Embryonic facial prominence (tissue), 1 donor: ENCODE measurements around the gene CHST2.
A peak's percentile ranks its signal among the peaks of the same experiment; 100 is the strongest.

Source experiments
- DNase-seq: peaks from one replicate; pipeline ENCODE4 v3.0.0-alpha.2; 2016; ENCODE audit errors: extremely low spot score

Gene CHST2

DNA sequence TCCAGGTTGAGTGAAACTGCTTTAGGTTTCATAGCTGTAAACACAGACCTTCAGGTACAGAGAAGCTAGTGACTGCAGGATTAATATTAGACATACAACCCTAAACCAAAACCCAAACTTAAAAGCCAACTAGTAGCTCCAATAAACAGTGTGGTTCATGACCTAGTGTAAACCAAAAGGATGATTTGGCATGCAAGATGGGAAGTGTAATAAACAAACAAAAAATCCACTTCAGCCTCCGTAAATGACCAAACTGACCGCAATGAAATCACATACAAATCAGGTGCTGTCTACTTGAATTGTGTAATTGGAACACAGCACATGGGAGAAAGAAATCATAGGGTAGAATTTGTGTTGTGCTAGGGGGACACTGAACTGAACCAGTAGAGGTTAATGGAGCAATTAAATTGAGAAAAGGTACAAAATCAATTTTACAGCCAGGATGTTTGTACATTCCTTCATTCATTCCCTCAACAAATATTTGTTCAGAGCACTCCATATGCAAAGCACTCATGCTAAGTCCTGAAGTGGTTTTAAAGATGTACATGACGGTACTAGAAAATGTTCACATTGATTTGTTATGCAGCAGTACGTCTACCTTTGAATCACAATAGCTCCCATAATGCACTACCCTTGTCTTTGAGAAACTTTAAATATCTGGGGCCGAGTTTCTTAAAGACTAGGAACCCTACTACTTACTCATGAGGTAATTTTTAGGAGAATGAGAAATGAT lies 21.4 kb upstream of the CHST2 start:
- DNase-seq = no peak

DNA sequence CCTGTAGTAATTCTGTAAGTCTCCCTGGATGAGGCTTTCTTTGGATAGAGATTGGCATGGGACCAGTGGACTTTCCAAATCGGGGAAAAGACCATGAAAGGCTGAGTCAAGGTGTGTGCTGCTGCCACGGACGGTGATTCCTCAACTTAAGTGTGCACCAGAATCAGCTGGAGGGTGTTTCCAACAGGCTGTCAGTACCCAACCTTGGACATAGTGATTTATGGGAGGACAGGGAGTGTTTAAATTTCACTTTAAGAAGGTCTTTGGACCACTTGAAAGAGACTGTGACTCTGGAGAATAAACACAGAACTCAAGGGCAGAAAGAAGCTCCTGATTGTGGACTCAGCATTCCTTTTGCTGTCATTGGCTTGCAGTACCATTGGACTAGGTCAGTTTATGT lies 20.4 kb upstream of the CHST2 start:
- no peak for DNase-seq

DNA sequence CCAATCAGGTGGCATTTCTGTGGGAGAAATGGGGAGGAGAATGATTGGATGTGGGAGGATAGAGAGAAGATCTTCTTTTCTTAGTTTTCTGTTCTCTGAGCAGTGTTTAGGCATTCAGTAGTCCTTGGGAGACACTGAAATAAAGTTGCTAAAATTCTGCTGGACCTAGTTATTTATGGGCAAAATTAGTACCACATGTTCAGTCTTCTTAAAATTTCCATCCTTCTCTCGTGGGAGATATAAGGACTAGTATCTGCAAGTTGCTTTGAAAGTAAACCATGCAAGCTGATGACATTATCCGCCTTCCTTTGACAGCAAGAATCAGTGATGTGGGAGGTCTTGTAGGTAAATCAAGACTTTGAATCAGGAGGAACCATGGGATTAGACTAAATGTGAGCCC lies 19.9 kb upstream of the CHST2 start:
- DNase-seq = no peak

DNA sequence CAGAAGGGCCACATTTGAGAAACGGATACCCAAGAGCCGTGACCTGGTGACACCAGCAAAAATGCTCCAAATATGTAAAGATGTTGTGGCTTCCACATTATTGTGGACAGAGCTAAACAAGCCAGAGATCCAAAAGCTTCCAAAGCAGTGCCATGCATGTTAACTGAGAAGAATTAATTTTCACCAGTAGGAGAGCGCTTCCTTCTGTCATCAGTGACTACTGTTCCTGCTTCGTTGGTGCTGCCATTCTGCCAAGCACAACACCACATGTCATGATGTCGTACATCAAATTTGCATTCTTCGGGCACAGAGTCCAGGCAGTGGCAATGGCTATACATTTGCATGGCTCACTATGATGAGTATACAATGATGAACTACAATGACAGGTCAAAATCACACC lies 19.1 kb upstream of the CHST2 start:
- no peak for DNase-seq

DNA sequence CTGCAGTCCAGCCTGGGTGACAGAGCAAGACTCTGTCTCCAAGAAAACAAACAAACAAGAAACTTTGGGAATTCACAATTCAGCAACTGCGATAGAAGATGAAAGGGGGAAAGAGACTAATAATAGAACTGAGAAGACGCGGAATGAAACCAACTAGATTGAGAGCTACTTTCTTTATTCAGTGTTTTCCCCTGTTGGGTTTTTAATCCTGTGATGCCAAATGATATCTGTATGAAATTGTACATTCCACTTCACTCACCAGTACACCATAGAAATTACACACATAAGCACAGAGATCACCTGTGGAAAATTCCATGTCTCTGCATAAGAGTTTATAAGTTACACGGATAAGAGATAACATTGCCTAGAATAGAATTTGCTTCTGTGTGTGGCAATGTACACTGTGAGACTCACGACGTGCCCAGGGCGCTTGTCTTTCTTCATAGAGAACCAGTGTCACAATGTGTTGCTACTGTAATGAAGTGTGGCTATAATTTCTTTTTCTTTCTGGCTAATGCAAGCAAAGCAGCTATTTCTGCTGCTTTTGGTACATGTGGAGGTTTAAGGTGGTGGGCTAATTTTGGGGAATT lies 17.7 kb upstream of the CHST2 start:
- no peak for DNase-seq

DNA sequence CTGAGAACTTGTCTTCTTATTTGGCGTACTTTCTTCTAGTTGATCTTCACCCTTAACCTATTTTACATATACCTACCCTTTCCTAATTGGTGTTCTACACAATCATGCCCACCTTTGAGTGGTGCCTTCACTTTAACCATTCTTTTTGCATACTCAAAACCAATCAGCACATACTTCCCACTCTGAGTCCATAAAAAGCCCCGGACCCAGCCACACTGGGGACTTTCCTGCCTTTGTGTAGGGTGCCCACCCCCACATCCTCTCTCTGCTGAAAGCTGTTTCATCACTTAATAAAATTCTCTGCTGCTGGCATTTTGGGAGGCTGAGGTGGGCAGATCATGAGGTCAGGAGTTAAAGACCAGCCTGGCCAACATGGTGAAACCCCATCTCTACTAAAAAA lies 15.9 kb upstream of the CHST2 start:
- DNase-seq = no peak

DNA sequence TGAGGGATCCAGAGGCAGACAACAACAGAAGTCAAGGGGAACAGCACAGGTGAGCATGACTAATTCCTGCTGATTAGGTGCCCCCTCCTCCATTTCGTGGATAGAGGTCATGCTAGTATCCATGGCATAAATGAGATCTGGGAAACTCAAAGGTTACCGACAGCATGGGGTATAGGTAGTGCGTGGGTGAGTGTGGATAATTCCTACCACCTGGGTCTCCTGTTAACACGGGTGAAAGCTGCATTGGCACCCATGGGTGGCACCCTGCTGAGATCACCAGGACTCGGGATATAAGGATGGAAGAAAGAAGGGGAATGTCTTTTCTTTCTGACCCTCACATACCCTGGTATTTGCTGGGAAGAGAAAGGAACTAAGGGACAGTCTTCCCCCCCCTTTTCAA lies 14.4 kb upstream of the CHST2 start:
- no peak for DNase-seq

DNA sequence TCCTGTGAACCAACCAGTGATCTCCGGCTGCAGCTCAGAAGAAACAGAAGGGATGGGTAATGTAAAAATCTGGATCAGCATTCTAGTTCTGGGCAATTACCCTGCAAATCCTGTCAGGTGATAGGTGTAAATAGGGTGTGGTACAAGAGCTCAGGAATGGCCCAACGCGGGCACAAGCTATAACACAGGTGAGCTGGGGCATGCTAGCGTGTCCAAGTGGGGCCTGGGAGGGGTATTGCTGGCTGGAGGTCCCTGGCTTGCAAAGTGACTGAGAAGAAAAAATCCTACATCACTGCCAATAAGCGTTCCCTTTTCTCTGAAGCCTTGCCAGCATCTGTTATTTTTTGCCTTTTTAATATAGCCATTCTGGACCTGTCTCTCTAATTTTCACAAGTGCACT lies 9.7 kb upstream of the CHST2 start:
- DNase-seq = no peak

DNA sequence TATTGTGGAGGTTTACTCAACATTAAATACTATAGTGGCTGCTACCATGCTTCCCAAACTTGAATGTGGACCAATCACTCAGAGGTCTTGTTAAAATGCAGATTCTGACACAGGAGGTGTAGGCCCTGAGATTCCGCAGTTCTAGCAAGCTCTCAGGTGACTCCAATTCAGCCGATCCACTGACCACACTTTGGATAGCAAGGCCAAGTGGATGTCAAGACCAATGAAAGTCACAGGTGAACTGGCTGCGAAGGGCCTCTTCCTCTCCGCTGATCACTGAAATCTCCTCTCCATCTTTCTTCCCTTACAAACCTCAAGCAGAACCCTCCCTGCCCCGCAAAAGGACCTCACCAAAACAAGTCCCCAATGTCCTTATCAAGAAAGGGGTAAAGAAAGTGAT lies 9.2 kb upstream of the CHST2 start:
- no peak for DNase-seq

DNA sequence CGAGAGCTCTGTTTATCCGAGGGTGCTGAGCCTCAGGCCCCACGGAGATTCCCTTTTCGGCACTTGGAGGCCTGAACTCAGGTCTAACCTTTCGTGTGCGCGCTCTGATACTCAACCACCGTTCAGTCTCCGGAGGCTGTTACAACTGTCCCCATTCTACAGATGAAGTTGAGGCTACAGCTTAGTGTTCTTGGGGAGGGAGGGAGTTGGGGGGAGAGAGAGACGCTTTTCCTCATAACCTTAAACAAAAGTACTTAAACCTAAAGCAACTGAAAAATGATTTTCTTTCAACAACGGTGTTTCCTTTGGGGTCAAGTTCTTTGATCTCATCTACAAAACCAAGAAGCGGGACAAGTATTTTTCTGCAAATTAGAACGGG lies 952 bp upstream of the CHST2 start:
- DNase-seq = peak; percentile 35

DNA sequence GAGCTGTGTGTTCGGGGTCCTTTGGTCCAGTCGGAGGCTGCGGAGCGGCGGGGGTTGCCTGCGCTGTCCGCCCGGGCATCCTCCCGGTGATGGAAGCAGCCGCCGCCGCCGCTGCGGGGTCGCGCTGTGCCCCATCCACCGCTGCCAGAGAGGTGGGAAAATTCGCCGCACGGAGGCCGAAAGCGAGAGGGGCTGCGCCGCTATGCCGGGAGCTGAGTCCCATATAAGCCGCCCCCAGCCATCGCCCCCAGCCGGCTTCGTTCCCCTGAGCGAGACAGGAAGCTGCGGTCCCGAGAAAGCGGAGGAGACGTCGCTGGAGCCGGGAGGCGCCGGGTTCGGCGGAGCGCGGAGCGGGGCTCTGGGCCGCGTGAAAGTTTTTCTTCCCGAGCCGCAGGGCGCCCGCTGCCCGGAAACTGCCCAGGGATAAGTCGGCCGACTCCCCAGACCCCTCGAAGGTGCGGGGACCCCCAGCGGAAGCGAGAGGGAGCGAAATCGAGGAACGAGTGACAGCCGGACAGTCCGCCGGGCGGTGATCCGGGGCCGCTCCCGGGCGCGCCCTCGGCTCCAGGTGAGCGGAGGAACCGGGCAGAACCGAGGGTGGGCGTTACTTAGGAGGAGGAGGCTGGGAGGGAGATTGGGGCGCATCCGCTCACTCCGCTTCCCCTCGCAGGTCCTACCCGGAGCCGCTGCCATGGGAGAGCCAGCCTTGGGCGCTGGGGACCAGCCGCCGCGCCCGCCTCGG lies 574 bp downstream of the CHST2 start:
- no peak for DNase-seq

DNA sequence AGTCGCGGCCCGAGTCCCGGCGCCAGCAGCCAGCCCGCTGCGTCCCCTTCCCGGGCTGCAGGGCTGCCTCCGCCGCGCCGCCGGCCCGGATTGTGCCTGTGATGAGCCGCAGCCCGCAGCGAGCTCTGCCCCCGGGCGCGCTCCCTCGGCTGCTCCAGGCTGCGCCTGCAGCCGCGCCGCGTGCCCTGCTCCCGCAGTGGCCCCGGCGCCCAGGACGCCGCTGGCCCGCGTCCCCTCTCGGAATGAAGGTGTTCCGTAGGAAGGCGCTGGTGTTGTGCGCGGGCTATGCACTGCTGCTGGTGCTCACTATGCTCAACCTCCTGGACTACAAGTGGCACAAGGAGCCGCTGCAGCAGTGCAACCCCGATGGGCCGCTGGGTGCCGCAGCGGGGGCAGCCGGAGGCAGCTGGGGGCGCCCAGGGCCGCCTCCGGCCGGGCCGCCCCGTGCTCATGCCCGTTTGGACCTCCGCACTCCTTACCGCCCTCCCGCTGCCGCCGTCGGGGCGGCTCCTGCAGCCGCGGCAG lies 1.2 kb downstream of the CHST2 start:
- DNase-seq = no peak

DNA sequence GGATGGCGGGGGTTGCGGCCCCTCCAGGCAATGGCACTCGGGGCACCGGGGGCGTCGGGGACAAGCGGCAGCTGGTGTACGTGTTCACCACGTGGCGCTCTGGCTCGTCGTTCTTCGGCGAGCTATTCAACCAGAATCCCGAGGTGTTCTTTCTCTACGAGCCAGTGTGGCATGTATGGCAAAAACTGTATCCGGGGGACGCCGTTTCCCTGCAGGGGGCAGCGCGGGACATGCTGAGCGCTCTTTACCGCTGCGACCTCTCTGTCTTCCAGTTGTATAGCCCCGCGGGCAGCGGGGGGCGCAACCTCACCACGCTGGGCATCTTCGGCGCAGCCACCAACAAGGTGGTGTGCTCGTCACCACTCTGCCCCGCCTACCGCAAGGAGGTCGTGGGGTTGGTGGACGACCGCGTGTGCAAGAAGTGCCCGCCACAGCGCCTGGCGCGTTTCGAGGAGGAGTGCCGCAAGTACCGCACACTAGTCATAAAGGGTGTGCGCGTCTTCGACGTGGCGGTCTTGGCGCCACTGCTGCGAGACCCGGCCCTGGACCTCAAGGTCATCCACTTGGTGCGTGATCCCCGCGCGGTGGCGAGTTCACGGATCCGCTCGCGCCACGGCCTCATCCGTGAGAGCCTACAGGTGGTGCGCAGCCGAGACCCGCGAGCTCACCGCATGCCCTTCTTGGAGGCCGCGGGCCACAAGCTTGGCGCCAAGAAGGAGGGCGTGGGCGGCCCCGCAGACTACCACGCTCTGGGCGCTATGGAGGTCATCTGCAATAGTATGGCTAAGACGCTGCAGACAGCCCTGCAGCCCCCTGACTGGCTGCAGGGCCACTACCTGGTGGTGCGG lies 1.9 kb downstream of the CHST2 start:
- no peak for DNase-seq

DNA sequence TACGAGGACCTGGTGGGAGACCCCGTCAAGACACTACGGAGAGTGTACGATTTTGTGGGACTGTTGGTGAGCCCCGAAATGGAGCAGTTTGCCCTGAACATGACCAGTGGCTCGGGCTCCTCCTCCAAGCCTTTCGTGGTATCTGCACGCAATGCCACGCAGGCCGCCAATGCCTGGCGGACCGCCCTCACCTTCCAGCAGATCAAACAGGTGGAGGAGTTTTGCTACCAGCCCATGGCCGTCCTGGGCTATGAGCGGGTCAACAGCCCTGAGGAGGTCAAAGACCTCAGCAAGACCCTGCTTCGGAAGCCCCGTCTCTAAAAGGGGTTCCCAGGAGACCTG lies 2.5 kb downstream of the CHST2 start:
- no peak for DNase-seq

DNA sequence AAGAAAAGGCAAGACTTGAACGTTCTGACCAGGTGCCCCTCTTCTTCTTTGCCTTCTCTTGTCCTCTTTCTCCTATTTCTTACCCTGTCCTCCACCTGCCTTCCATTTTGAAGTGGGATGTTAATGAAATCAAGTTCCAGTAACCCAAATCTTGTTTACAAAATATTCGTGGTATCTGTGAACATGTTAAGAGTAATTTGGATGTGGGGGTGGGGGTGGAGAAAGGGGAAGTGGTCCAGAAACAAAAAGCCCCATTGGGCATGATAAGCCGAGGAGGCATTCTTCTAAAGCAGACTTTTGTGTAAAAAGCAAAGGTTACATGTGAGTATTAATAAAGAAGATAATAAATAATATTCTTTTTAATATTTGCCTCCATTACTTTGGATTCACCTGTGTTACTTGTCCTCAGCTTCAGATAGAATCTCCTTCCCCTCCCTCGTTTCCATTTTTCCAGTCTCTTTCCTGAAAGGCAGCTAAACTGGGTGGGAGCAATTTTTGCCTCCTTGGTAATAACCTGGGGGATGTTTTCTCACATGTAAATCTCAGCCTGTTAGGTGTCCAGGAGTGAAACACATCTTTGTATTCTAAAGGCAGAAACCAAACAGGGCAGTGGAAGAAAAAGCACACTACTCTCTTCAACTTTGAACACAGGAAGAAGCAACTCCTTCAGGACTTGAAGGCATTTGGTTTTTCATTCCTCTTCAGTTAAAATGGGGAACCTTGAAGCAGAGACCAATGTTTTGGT lies 3.2 kb downstream of the CHST2 start:
- DNase-seq = no peak

DNA sequence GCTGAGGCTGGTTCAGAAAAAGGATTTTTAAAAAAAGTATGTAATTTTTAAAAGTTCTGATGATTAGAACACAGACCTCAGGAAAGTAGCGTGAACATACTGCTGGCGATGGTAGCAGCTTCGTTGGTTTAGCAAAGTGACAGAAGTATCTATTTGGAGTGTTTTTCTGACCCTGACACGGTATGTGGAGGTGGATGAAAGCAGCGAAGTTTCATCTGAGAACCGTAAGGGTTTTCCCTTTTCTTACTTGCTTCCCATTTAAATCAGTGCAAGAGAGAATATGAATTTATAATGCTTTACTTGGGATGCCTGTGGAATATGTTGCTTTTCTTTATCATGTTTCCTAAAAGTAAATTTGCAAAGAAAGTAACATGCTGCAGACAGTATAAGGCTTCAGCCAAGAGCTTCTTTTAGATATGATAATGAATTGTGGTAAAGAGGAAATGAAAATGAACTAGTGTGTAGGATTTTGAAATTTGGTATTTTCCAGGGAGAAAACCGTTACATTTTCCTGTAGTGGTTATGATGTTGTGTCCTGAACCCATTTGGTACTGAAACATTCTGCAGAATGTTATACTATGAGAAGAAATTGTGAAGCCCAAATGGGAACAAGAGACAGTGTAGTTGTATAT lies 3.9 kb downstream of the CHST2 start:
- DNase-seq = no peak

DNA sequence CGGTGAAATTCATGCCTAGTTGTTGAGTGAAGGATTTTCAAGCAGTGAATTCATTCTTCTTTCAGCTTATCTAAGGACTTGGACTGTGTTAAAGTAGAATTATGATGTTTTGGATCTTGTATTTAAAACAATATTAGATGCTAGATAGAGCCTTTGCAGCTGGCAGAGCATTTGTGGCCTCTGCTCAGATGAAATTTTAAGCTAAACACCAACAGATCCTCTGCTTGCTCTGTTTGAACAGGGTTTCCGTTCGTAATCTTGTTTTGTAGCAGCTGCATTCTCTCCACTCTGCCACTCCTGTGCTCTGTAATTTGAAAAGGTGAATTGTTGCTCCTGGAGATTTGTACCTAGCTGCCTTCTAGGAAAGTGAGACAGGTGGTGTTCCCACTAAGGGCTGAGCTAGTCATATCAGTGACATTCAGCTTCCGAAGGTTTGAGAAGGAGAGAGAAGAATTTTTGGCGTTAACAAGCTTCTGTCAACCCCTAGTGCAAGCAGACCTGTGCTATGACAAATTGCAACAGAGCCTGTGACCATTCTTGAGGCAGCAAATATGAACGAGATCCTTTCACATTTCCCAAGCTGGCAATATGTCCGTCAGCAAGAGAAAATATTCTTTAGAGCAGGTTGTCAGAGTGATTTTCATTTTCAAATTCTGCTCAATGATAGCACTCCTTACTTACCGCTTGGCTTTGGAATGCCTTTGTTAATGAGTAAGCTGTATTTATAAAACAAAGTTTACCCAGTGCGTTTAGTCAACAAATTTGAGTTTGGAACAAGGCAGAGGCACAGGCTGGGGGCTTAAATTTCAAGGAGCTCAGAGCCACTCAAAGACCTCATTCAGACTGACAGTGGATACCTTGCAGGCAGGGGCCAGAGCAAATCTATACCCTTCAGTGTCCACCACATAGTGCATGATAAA lies 5.3 kb downstream of the CHST2 start:
- DNase-seq = no peak

DNA sequence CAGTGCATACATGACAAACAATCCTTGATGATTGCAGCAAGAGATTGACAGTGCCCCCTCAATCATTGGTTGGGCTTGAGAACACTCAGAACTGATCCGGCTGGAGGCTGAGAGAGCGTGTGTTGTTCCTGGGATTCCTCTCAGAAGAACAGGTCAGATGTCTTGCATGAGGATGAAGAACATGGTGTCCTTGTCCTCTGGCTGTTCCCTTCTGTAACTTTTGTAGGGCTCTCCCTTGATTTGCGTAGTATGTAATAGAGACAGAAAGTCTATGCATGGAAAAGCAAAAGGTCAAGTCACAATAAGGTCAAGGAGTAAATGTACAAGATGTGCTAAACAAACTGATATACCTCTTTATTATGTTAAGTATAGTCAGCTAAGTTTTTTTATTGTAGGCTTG lies 8.2 kb downstream of the CHST2 start:
- DNase-seq = no peak

DNA sequence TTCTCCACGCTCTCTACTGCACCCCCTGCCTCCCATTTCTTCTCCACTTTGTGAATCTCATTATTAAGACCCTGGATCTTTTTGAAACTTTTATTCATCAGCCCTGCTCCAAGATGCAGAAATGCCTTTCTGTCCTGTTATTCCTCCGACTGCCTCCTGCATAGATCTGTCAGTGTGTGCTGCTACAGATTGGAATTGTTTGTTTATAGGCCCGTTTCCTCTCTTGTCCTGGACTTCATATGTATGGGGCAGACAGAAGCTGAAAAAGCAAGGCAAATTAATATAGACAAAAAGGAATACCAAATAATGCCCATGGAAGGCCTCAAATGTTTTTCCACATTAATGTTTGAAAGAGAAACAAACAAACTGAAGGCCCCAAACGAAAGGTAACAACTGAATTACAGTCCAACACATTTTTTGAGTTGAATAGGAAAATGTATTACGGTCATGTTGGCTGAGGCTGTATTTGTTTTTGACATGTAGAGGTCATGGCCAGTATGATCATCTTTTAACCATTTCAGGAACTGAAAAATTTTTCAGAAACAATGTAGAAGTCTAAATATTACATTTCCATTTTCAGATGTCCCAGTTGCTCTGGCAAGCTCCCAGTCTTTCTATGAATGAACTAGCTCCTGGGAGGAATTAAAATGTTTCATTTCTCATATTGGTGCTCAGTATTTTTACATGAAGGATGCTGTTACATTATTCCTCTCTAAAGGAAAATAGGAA lies 8.8 kb downstream of the CHST2 start:
- DNase-seq = no peak
